Measurements from ENCODE around the gene GPR142.
"Not testable (repeated sequence)": the region's sequence is repeated elsewhere in the genome, so short reads cannot be mapped to it uniquely, and the experiment has no call there.

The GPR142 gene

GRCh38 chr17:74394977-74395376 lies 27.7 kb downstream of the GPR142 start:
- DNase-seq = no peak

GRCh38 chr17:74396567-74396966 lies 29.3 kb downstream of the GPR142 start:
- no peak for DNase-seq

DNA sequence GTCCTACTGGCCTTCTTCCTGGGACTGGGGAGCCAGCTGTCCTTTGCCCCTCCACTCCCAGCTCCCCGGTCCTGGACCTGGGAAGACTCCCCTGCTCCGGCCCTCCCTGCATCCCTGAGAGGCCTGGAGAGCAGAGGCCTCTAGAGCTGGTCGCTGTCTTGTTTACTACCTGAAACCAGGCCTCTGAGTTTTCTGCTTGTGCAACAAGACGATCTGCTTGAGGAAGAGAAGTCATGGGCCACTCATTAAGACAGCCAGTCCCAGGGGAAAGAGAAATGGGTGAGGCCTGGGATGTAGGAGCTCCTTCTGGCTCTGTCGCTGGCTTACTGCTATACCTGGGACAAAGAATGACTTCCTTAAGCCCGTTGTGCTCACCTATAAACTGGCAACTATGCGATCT lies 34.7 kb downstream of the GPR142 start:
- no peak for DNase-seq

DNA sequence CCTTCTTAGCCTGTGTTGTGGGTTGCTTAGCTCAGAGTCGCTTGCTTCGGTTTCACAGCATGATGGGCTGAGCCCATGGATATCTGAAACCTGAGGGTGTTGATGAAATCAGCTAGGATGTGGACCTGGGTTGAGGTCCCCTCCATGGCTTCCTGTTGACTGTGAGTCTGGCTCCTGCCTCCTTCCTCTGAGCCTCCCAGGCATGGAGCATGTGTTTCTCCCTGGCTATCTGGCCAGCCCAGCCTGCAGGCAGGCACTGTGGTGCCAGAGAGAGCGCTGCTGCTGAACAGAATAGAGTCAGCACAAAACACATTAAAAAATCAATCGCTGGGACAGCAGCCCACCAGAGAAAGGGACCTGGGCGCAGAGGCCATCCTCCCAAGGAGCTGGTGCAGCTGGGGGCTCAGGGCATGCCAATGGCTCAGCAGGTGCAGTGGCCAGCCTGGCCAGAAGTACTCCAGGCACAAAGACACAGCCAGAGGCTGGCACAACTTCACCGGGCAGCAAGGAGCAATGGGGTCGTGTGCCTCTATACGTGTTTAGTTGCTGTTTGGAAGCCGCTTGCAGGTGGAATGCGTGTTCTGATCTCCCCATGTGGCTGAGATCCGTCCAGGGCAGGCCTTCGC lies 36.3 kb downstream of the GPR142 start:
- DNase-seq = no peak

- no peak for DNase-seq
Measured at GRCh38 chr17:74404218-74404617, 36.9 kb downstream of the GPR142 start.

DNA sequence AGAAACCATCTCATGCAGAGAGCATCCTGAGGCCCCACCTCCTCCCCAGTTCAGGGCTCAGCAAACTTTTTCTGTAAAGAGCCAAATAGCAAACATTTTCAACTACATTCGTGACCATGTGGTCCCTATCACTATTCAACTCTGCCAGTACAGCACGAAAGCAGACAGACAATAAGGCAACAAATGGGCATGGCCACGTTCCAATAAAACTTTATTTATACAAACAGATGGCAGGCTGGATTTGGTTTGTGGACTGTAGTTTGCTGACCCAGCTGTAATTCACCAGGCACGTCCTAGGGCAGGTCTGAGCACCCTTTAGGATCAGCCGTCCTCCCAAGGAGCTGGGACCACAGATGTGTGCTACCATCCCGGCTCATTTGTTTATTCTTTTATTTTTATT lies 37.5 kb downstream of the GPR142 start:
- no peak for DNase-seq

GRCh38 chr17:74405311-74405710 lies 38.0 kb downstream of the GPR142 start:
- DNase-seq = not testable (repeated sequence)

DNA sequence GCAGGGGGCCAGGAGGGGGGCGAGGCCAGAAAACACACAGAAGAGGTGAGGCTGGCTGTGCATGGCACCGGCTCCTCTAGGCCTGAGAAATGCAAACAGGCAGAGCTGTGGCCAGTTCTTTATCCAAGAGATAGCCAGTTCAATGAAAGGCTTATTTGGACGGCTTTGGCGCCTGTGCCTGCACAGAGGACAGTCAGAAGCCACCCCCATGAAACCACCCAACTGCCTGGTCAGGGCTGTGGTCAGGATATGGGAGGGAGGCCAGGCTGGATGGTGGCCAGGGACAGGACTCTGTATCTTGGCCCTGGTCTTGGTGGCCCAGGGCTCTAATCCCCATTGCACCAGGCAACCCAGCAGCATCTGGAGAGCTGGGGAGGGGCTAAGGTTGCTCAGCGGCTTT lies 40.1 kb downstream of the GPR142 start:
- DNase-seq = no peak

- peak; percentile 60 for DNase-seq
Measured at GRCh38 chr17:74408262-74408661, 41.0 kb downstream of the GPR142 start.

DNA sequence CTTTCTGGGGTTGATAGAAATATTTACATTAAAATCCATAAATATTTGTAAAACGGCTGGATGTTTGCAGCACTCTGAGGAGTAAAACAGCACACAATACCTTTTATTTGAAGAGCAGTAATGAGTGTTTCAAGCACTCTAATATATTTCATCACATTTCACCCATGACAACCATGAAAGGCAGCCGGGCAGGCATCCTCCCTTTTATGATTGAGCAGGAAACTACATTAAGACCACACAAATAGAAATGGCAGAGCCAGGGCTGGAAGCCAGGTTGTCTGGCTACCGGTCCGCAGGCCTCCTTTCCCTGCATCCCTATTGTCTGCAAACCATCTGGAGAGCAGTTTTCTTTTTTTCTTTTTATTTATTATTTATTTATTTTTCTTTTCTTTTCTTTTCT lies 41.5 kb downstream of the GPR142 start:
- DNase-seq = peak; percentile 96

GRCh38 chr17:74410001-74410443 lies 42.7 kb downstream of the GPR142 start:
- no peak for DNase-seq

- DNase-seq = no peak
Measured at GRCh38 chr17:74412581-74412980, 45.3 kb downstream of the GPR142 start.

GRCh38 chr17:74413491-74413890 lies 46.2 kb downstream of the GPR142 start:
- no peak for DNase-seq

- no peak for DNase-seq
Measured at GRCh38 chr17:74414510-74414909, 47.2 kb downstream of the GPR142 start.

DNA sequence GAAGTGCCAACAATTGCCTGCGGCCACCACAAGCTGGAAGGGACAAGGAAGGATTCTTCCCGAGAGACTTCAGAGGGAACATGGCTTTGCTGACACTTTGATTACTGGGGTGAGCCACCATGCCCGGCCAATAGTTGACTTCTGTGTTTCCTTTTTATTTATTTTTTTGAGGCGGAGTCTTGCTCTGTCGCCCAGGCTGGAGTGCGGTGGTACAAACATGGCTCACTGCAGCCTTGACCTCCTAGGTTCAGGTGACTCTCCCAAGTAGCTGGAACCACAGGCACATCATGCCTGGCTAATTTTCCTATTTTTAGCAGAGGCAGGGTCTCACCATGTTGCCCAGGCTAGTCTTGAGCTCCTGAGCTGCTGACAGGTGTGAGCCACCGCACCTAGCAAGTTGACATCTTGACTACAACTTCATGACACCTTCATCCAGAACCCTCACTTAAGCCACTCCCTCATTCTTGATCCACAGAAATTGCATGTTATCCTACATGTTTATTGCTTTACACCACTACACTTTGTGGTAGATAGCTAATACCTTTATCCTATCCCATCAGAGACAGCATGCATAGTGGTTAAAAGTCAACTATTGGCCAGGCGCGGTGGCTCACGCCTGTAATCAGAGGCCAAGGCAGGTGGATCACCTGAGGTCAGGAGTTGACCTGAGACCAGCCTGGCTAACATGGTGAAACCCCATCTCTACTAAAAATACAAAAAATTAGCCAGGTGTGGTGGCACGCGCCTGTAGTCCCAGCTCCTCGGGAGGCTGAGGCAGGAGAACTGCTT lies 48.5 kb downstream of the GPR142 start:
- DNase-seq = no peak

DNA sequence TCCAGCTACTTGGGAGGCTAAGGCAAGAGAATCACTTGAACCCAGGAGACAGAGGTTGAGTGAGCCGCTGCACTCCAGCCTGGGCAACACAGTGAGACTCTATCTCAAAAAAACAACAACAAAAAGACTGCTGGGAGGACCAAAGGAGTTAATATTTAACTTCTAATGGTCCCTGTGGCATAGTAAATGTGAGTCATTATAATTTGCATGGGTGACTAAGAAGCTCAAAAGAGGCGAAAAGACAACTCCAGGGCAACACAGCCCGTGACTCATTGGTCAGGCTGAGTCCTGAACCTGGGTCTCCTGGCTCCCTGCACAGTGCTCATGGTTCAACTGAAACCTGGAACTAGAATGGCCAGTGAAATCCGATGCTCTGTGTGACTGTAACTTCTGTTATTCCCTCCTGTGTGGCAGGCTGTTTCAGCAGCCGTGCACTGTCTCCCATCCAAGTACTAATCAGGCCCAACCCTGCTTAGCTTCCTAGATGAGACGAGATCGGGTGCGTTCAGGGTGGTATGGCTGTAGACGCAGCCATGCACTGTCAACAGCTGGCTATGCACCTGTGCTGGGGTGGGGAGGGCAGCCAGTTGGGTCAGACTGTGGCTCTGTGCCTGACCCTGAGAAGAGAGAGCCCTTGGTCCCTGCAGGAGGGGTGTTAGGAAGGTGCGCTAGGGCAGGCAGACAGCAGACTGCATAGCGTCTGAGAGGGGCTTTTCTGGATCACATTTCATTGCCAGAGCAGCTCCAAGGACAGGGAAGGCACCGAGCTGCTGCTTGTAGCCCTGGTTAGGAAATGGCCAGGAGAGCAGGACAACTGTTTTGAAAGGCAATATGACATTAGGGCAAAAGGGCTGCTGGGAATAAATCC lies 50.1 kb downstream of the GPR142 start:
- DNase-seq = no peak

DNA sequence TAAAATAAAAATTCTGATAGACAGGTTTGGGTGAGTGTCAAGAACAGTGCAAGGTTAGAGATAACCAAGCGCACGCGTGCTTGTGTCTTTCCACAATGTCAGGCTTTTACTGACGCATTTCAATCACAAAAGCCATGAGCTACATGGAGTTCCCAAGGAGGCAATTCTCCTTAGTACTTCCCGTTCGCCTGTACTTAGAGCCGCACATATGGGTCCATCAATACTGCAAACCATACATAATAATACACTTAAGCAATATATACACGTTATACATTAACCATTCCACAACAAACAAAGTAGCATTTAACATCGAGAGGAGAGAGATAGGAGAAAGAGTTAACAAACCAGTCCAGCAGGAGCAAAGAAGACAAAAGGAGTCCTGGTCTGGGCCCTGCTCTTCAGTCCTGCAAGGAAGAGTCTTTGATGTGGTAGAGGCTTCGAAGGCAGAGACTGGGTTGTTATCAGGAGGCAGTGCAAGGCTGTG lies 52.7 kb downstream of the GPR142 start:
- DNase-seq = no peak

Measured in NCI-H774 (cell line).